ENCODE results near the gene LRP5. TPM values are rescaled to one million over a fixed set of nuclear protein-coding genes. Genes with fewer than 3 reads are reported as not detected.

The LRP5 gene
- total RNA-seq, 2 donors from 2014 or later, result 34.6 to 60.9 TPM

GRCh38 chr11:68459886-68460740 lies 147.7 kb downstream of the LRP5 start:
- Histone ChIP-seq H3K36me3 (no peaks in the 10 kb centered on the region), H3K4me3 (peak overlapping the region; percentile 82 to 97), H3K27ac (peak overlapping the region; percentile 98 to 99), H3K4me1 (peaks cover 0 to 42% of the 10 kb centered on the region in 2 donors), H3K9me3 (no peaks in the 10 kb centered on the region), H3K27me3 (no peaks in the 10 kb centered on the region)
- no peak for TF ChIP-seq CTCF (IDR thresholded peaks at IDR 0.05)
- DNase-seq (ENCODE audit: low spot score), result peak; percentile 99

- Histone ChIP-seq H3K27me3 (no peaks in the 10 kb centered on the region), H3K36me3 (no peaks in the 10 kb centered on the region), H3K4me3 (peak within 1 kb of the TSS; percentile 82 to 97), H3K4me1 (peaks cover 0 to 51% of the 10 kb centered on the region in 2 donors), H3K9me3 (no peaks in the 10 kb centered on the region), H3K27ac (peak within 1 kb of the TSS; percentile 98 to 99)
- no peak for DNase-seq (ENCODE audit: low spot score)
- TF ChIP-seq CTCF (IDR thresholded peaks at IDR 0.05), result no peak
These were observed 148.6 kb downstream of the LRP5 start, which contains the start of gene PPP6R3 for GRCh38 chr11:68460741-68461574. PPP6R3 (plus strand) TSS chr11:68460752; CDS start chr11:68537665, 76,913 bp downstream.

- DNase-seq (ENCODE audit: low spot score), result no peak
- Histone ChIP-seq H3K4me1 (peaks cover 0 to 53% of the 10 kb centered on the region in 2 donors), H3K27me3 (no peaks in the 10 kb centered on the region), H3K27ac (peak overlapping the region; percentile 98 to 99), H3K9me3 (no peaks in the 10 kb centered on the region), H3K36me3 (no peaks in the 10 kb centered on the region), H3K4me3 (peak overlapping the region; percentile 82 to 97)
- TF ChIP-seq CTCF (IDR thresholded peaks at IDR 0.05), result no peak
These were observed 149.2 kb downstream of the LRP5 start for GRCh38 chr11:68461575-68461917.

- Histone ChIP-seq H3K9me3 (no peaks in the 10 kb centered on the region), H3K4me1 (peaks cover 0 to 75% of the 10 kb centered on the region in 2 donors), H3K27me3 (no peaks in the 10 kb centered on the region), H3K36me3 (no peaks in the 10 kb centered on the region), H3K4me3 (no peak overlapping the region), H3K27ac (no peak overlapping the region)
- no peak for TF ChIP-seq CTCF (IDR thresholded peaks at IDR 0.05)
- no peak for DNase-seq (ENCODE audit: low spot score)
These were observed 151.3 kb downstream of the LRP5 start for GRCh38 chr11:68463714-68464113.

GRCh38 chr11:68467201-68467834 lies 154.9 kb downstream of the LRP5 start:
- H3K36me3 ChIP-seq, result no peaks in the 10 kb centered on the region
- TF ChIP-seq CTCF (IDR thresholded peaks at IDR 0.05), result no peak
- H3K27me3 ChIP-seq, result no peaks in the 10 kb centered on the region
- H3K27ac ChIP-seq, result no peak overlapping the region
- H3K9me3 ChIP-seq, result no peaks in the 10 kb centered on the region
- peaks cover 0 to 97% of the 10 kb centered on the region in 2 donors for H3K4me1 ChIP-seq
- no peak overlapping the region for H3K4me3 ChIP-seq
- no peak for DNase-seq (ENCODE audit: low spot score)

Data from right atrium auricular region (tissue), 2 donors.